ENCODE measurements around the gene MCMBP.
A peak's percentile ranks its signal among the peaks of the same experiment; 100 is the strongest.
"Not testable (repeated sequence)": the region's sequence is repeated elsewhere in the genome, so short reads cannot be mapped to it uniquely, and the experiment has no call there.

MCMBP gene, protein sequence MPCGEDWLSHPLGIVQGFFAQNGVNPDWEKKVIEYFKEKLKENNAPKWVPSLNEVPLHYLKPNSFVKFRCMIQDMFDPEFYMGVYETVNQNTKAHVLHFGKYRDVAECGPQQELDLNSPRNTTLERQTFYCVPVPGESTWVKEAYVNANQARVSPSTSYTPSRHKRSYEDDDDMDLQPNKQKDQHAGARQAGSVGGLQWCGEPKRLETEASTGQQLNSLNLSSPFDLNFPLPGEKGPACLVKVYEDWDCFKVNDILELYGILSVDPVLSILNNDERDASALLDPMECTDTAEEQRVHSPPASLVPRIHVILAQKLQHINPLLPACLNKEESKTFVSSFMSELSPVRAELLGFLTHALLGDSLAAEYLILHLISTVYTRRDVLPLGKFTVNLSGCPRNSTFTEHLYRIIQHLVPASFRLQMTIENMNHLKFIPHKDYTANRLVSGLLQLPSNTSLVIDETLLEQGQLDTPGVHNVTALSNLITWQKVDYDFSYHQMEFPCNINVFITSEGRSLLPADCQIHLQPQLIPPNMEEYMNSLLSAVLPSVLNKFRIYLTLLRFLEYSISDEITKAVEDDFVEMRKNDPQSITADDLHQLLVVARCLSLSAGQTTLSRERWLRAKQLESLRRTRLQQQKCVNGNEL

DNA sequence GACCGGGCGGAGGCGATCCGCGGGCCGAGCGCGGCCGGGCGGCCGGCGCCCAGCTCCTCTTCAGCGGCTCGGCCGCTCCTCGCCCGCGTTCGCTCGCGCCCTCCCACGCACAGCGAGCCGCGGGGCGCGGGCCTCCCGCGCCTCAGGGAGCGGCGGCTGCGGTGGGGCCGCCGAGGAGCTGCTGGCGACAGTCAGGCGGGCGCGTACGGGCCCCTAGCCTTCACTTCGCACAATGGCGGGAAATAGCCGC lies at the start of gene MCMBP:
TSS of gene MCMBP (minus strand) at position 234 of the 250 bp plus-strand sequence. CDS start 259 bp downstream, outside the sequence.
- no peak for DNase-seq

DNA sequence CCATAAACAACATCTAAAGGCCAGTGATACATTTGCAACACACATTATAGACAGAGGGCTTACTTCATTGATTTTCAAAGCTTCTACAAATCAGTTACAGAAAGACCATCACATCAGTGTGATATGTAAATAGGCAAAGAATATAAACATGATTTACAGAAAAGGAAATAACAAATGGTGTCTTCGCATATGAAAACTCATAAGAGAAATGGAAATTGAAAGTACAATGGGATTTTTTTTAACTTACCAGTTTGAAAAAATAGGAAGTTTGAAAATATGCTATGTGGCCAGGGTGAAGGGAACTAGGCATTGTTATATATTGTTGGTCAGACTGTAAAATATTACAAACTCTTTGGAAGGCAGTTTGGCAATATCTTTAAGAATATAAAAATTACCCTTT lies 47.2 kb upstream of the MCMBP start:
- no peak for DNase-seq

DNA sequence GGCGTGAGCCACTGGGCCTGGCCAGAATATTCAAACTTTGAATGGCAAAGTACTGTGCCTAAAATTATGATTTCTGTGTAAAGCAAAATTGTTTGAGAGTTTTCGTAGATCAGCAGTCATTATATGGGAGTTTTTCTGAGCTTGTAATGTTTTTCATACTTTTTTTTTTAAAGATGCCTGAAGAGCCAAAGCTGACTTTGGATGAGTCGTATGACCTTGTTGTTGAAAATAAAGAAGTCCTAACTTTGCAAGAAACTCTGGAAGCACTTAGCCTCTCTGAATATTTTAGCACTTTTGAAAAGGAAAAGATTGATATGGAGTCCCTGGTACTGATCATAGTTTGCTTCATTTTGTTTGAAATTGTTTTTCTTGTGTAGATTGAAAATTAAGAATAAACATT lies 46.6 kb upstream of the MCMBP start:
- DNase-seq: no peak

GRCh38 chr10:119917777-119918176 lies 45.1 kb upstream of the MCMBP start:
- DNase-seq: no peak

GRCh38 chr10:119910689-119911088 lies 38.0 kb upstream of the MCMBP start:
- no peak for DNase-seq

DNA sequence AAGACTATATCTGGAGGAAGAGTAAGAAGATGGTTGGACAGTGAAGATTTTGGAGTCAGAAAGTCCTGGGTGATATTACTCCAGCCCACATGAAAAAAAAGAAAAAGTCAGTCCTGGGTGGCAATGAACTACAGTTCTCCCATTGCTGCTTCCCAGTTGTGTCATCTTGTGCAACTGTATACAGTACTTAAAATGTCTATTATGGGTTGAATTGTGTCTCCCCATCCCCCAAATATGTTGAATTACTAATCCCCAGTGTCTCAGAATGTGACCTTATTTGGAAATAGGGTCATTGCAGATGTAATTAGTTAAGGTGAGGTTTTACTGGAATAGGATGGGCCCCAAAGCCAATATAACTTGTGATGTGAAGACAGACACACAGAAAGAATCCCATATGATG lies 35.5 kb upstream of the MCMBP start:
- no peak for DNase-seq

DNA sequence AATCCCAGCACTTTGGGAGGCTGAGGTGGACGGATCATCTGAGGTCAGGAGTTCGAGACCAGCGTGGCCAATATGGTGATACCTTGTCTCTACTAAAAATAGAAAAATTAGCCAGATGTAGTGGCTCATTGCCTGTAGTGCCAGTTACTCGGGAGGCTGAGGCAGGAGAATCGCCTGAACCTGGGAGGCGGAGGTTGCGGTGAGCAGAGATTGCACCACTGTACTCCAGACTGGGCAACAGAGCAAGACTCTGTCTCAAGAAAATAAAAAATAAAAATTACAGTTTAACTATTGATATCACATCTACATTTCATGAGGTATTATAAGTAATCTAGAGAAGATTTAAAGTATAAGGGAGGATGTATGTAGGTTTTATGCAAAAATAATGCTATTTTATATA lies 35.1 kb upstream of the MCMBP start:
- DNase-seq: not testable (repeated sequence)

GRCh38 chr10:119903946-119904666 lies 31.5 kb upstream of the MCMBP start:
- DNase-seq: no peak

GRCh38 chr10:119898577-119898976 lies 25.9 kb upstream of the MCMBP start:
- DNase-seq: no peak

DNA sequence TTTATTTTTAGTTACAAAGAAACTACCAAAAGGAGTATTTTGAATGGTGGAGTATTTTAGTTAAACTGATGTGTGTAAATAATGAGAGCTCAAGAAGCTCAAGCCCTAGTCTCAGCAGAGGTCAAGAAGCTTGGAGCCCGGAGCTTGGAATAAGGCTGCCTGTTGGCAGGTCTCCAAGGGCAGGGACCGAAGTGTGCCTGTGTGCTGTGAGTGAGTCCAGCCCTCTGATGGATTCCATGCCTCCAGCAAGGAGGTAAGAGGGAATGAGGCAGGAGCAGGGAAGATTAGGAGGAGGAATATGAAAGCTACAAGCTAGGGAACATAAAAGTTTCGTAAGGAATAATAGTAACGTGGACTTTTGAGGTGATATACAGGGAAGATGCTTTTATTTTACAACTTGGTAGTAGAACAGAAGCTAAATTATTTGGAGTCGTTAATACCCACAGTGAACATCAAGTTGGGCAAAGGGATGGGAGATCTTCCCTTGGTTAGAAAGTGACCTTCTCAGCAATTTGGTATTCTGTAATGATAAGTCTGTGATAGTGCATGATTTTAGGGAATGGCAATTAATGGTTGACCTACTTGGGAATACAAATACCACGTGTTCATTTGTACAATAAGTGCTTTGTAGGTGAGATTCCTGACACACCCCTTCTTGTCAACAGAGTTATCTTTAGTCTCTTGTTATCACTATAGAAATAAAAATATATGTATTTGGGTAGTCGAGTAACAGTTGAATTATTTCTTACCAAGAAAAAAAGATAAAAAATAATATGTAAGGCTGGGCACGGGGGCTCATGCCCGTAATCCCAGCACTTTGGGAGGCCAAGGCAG lies 24.5 kb upstream of the MCMBP start:
- DNase-seq: no peak

GRCh38 chr10:119896061-119896655 lies 23.5 kb upstream of the MCMBP start:
- no peak for DNase-seq

- DNase-seq: no peak
Measured at GRCh38 chr10:119893845-119894427, 21.3 kb upstream of the MCMBP start.

DNA sequence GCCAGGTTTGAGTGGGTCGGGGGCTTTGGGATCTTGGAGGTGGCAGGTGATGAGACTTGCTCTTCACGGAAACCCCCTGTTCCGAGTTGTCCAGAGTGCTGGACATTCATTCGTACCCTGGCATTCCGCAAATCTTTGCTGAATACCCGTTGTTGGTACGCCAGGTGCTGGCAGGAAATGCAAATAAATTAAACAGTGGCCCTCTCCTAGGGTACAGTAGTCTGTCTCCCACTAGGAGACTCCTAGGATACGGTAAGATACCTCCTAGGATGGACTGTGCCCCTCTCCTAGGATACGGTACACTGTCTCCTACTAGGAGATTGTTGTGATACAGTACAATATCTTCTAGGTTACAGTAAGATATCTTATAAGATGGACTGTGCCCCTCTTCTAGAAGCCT lies 20.4 kb upstream of the MCMBP start:
- no peak for DNase-seq

DNA sequence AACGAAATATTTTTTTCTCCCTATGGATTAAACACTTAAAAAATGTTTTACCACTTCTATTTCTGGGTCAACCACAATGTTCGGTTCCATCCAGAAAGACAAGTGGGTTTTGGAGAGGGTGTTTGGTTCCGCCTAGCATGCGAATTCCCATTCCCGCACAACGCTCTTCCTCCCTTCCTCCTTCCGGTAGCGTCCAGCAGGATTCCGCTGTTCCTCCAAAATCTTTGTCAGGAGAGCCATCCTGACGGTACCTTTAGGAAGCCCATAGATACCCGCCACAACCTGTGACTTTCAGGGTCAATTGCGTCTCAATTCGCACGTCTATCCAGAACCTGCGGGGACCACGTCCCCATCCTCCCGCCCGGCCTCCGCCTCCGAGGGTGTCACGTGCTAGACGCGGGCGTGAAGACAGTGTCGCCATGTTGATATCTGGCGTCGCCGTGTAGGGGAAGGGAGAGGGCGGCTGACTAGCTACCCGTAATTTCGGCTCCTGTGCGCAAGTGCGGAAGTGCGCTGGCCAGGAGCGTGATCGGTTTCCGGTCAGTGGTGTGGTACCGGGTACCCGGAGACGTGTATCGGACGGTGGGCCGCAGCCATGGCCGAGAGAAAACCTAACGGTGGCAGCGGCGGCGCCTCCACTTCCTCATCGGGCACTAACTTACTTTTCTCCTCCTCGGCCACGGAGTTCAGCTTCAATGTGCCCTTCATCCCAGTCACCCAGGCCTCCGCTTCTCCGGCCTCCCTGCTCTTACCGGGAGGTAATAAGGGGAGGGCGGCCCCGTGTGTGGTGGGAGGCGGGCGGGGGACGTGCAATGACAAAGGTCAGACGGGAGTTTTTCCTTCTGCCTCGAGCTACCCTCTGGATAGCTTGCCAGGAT lies 19.8 kb upstream of the MCMBP start, which contains the start of gene SEC23IP:
TSS of gene SEC23IP (plus strand) at position 543 of the 878 bp plus-strand sequence. CDS start at position 596, 53 bp downstream.
- peak; percentile 77 for DNase-seq

DNA sequence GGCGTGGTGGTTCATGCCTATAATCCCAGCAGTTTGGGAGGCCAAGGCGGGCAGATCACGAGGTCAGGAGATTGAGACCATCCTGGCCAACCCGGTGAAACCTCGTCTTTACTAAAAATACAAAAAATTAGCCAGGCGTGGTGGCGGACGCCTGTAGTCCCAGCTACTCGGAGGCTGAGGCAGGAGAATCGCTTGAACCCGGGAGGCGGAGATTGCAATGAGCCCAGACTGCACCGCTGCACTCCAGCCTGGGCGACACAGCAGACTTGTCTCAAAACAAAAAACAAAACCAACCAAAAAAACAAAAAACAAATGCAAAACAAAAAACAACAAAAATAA lies 19.2 kb upstream of the MCMBP start:
- not testable (repeated sequence) for DNase-seq

- not testable (repeated sequence) for DNase-seq
Measured at GRCh38 chr10:119890307-119890706, 17.7 kb upstream of the MCMBP start.

- DNase-seq: not testable (repeated sequence)
Measured at GRCh38 chr10:119889201-119889600, 16.6 kb upstream of the MCMBP start.

GRCh38 chr10:119888715-119889114 lies 16.1 kb upstream of the MCMBP start:
- DNase-seq: not testable (repeated sequence)

DNA sequence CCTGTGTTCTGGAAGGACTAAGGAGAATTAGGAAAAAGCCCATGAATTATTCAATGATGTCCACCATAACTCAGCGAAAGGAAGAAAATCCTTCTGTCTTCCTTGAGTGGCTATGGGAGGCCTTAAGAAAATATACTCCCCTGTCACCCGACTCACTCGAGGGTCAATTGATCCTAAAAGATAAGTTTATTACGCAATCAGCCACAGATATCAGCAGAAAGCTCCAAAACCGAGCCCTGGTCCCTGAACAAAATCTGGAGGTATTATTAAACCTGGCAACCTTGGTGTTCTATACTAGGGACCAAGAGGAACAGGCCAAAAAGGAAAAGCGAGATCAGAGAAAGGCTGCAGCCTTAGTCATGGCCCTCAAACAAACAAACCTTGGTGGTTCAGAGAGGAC lies 13.4 kb upstream of the MCMBP start:
- DNase-seq: not testable (repeated sequence)

GRCh38 chr10:119883901-119884611 lies 11.4 kb upstream of the MCMBP start:
- not testable (repeated sequence) for DNase-seq

DNA sequence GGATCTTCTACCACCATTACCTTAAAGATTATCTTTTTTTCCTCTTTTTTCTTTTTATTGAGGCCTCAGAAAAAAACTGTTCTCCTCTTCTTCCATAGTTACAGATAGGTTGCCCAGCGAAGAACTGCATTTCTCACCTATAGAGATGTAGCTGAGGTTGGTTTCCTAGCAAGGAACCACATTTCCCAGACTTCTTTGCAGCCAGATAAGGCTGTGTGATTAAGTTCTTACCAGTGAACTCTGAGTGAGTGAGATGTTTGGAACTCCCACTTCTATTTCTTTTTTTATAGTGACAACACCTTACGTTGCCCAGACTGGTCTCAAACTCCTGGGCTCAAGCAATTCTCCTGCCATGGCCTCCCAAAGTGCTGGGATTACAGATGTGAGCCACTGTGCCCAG lies 5.9 kb upstream of the MCMBP start:
- DNase-seq: no peak
